GM04503 (cell line): ENCODE results near the gene RRAS.

Experiments
- DNase-seq: peaks from one replicate; pipeline ENCODE4 v3.0.0-alpha.2; 2012; ENCODE audit warnings: low read depth

Gene RRAS

DNA sequence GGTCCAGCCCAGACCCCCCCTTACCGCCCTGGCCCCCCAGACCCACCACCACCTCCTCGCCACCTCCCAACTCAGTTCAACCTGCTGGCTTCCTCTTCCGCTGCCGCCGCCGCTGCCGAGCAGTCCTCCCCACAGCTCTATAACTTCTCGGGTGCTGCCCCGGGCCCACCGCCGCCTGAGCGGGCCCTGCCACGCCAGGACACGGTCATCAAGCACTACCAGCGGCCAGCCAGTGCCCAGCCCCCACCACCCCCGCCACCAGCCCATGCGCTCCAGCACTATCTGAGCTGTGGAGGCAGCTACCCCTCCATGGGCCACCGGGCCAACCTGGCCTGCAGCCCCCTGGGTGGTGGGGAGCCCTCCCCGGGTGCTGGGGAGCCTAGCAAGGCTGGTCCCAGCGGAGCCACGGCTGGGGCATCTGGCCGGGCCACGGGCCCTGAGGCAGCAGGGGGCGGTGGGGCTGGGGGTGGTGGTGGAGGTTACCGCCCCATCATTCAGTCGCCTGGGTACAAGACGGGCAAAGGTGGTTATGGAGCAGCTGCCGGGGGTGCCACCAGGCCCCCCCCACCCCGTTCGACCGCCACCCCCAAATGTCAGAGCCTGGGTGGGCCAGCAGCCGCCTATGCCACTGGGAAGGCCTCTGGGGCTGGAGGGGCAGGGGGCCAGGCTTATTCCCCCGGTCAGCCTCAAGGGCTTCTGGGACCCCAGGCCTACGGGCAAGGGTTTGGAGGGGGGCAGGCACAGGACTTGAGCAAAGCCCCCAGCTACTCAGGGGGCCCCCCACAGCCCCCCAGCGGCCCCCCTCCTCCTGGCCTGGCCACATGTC, 44.7 kb downstream of the RRAS start:
- no peak for DNase-seq

DNA sequence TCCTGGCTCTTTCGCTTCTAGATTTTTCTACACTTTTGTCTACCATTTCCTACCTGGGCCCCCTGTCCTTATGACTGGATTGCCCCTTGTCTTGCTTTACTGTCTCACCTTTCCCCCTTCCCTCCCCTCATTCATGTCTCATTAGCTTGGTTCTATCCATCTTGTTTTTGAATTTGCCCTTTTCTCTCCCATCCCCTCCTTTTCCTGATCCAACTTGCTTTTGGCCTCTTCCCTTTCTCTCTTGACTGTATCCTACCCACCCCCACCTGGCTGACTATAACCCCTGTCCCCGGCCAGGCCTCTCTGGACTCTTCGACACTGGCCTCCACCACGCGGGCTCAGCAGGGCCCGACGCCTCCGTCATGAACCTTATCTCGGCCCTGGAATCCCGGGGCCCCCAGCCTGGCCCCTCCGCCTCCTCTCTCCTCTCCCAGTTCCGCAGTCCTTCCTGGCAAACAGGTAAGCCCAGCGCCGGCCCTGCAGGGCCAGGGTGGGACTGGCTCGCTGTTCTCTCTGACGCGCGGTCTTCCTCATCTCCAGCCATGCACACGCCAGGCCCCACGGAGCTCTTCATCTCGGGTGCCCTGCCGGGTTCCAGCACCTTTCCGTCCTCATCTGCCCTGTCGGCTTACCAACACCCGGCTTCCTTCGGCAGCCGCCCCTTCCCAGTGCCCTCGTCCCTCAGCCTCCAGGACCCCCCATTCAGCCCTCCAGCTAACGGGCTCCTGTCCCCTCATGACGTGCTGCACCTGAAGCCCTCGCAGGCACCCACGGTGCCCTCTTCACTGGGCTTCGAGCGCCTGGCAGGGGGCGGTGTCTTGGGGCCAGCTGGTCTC, 45.6 kb downstream of the RRAS start:
- DNase-seq: no peak

GRCh38 chr19:49593233-49594113, 46.5 kb downstream of the RRAS start:
- no peak for DNase-seq

GRCh38 chr19:49592486-49593232, 47.3 kb downstream of the RRAS start:
- DNase-seq: no peak

- DNase-seq: no peak
These were observed 48.0 kb downstream of the RRAS start for GRCh38 chr19:49591731-49592485.

GRCh38 chr19:49590971-49591730, 48.8 kb downstream of the RRAS start, which contains the start of gene PRR12:
PRR12 (plus strand) TSS chr19:49591182; CDS start chr19:49591655, 473 bp downstream.
- DNase-seq: no peak

DNA sequence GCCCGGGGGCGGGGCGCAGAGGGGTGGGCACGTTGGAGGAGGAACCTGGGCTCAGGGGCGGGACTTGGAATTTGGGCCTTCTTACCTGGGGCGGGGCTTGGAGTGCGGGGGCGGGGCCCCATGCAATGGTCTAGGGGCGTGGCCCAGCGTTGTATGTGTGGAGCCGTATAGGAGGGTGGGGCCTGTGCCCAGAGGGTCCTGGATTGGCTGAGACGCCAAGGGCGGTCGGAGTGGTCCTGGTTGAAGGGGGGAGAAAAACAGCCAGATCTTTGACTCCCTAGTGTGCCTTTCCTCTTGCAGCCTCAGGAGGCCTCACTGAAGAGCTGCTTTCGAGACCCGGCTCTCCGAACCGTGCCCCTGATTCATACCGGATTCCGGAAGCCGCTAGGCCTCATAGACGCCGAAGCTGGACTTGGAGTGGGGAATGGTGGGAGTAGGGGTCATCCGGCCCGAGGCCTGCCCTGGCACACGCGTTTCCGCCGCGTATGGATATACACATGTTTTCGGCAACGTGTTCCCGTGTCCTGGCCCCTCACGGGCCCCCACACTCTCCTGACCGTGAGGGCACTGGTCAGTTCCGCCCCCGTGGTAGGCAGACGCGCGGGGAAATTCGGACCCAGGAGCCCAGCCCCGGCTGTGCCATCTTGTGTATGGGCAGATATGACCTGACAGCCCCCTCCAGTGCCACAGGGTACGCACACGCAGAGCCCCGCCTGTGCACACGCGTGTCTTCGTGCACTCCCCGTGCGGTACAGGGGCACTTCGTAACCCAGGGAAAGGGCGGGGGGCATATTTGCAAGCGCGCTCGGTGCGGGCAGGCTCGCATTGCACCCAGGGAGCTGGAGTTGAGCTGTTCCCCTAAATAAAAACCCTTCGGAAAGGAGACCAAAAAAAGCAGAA, 49.6 kb downstream of the RRAS start:
- peak; percentile 81 for DNase-seq

- DNase-seq: no peak
These were observed 50.4 kb downstream of the RRAS start for GRCh38 chr19:49589502-49589905.

GRCh38 chr19:49588365-49589122, 51.4 kb downstream of the RRAS start:
- no peak for DNase-seq

DNA sequence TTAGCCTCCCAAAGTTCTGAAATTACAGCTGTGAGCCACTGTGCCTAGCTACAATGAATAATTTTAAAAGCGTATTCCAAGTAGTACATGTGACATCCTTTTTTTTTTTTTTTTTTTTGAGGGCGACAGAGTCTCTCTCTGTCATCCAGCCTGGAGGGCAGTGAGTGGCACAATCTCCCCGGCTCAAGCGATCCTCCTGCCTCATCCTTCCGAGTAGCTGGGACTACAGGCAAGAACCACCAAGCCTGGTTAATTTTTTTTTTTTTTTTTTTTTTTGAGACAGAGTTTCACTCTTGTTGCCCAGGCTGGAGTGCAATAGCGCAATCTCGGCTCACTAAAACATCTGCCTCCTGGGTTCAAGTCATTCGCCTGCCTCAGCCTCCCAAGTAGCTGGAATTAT, 52.7 kb downstream of the RRAS start:
- no peak for DNase-seq
